Neural cell (in vitro differentiated cells): ENCODE measurements around the gene RGS10.

Experiments used
- CTCF ChIP-seq: fragments of 450-650 bp; IDR thresholded peaks from 2 replicates; pipeline ENCODE4 v1.5.1; 2014; ENCODE audit warnings: antibody characterized with exemption, mild to moderate bottlenecking, moderate library complexity; ENCODE audit not compliant: poor library complexity, severe bottlenecking
- EP300 ChIP-seq: fragments of 450-650 bp; conservative IDR thresholded peaks from 2 replicates; pipeline ENCODE4 v1.6.1; 2014; ENCODE audit warnings: antibody characterized with exemption, mild to moderate bottlenecking, moderate library complexity; ENCODE audit not compliant: poor library complexity, severe bottlenecking
- EZH2 ChIP-seq: fragments of 200-600, 300-800 bp; shearing (Covaris generic), sonication (generic); IDR thresholded peaks from 2 replicates; pipeline ENCODE4 v1.6.1; 2014; ENCODE audit warnings: antibody characterized with exemption, low read length, borderline replicate concordance, mild to moderate bottlenecking; ENCODE audit not compliant: insufficient read depth, poor library complexity, severe bottlenecking
- MXI1 ChIP-seq: fragments of 450-650 bp; conservative IDR thresholded peaks from 2 replicates; pipeline ENCODE4 v1.6.1; 2014; ENCODE audit warnings: antibody characterized with exemption, mild to moderate bottlenecking; ENCODE audit not compliant: poor library complexity, severe bottlenecking
- POLR2AphosphoS5 ChIP-seq: IDR thresholded peaks from 2 replicates; pipeline ENCODE4 v1.6.1; 2012
- RAD21 ChIP-seq: fragments of 450-650 bp; conservative IDR thresholded peaks from 2 replicates; pipeline ENCODE4 v1.6.1; 2014; ENCODE audit warnings: antibody characterized with exemption, mild to moderate bottlenecking, moderate library complexity
- REST ChIP-seq: IDR thresholded peaks from 2 replicates; pipeline ENCODE4 v1.6.1; 2012; ENCODE audit warnings: borderline replicate concordance
- SMC3 ChIP-seq: fragments of 450-650 bp; conservative IDR thresholded peaks from 2 replicates; pipeline ENCODE4 v1.6.1; 2014; ENCODE audit warnings: antibody characterized with exemption, mild to moderate bottlenecking, moderate library complexity; ENCODE audit not compliant: poor library complexity
- TAF1 ChIP-seq: IDR thresholded peaks from 2 replicates; pipeline ENCODE4 v1.6.1; 2012; ENCODE audit warnings: low read depth

GRCh38 chr10:119477444-119477843 is 65.1 kb downstream of the RGS10 start:
- no peak for TF ChIP-seq SMC3
- TF ChIP-seq CTCF: no peak
- no peak for TF ChIP-seq RAD21
- no peak for TF ChIP-seq TAF1
- TF ChIP-seq REST: no peak
- TF ChIP-seq EZH2: no peak
- TF ChIP-seq EP300: no peak
- TF ChIP-seq POLR2AphosphoS5: no peak
- TF ChIP-seq MXI1: no peak
